Measurements from ENCODE around the gene OPCML.

OPCML gene

DNA sequence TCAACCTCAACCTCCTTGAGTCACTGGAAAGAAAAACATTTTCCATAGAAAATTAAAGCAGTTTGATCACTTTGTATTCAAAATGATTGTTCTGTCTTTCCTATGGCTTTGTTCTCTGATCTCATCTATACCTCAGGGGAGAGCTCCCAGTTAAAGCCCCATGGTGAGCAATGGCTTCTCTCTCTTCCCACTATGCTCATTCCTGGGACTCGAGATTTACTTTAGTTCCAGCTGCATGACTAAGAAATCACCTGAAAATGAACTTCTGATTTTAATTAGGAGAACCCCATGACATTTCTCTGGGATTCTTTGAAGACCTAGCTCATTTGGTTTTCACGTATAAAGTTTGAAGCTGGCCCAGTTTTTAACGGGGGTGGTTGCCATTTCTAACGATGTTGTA, 921.5 kb downstream of the OPCML start:
- no peak overlapping the region for H3K4me3 ChIP-seq (IDR thresholded peaks at IDR 0.05; ENCODE audit: insufficient read depth, low read depth, low read length)
- no peaks in the 10 kb centered on the region for H3K79me2 ChIP-seq (ENCODE audit: insufficient read depth, low read depth)
- no peak overlapping the region for H3K27ac ChIP-seq
- no peaks in the 10 kb centered on the region for H3K36me3 ChIP-seq (ENCODE audit: insufficient read depth)
- no peaks in the 10 kb centered on the region for H3K27me3 ChIP-seq (ENCODE audit: insufficient read depth, low read depth)
- H3K4me1 ChIP-seq (ENCODE audit: low read depth, poor library complexity, severe bottlenecking), result no peaks in the 10 kb centered on the region
- TF ChIP-seq CTCF (conservative IDR thresholded peaks at IDR 0.05; ENCODE audit: low read depth, low read length), result no peak
- no peak overlapping the region for H2AFZ ChIP-seq (ENCODE audit: low read depth)
- no peak overlapping the region for H3K4me2 ChIP-seq
- no peak overlapping the region for H3K9ac ChIP-seq
- H4K20me1 ChIP-seq (ENCODE audit: insufficient read depth), result no peaks in the 10 kb centered on the region

DNA sequence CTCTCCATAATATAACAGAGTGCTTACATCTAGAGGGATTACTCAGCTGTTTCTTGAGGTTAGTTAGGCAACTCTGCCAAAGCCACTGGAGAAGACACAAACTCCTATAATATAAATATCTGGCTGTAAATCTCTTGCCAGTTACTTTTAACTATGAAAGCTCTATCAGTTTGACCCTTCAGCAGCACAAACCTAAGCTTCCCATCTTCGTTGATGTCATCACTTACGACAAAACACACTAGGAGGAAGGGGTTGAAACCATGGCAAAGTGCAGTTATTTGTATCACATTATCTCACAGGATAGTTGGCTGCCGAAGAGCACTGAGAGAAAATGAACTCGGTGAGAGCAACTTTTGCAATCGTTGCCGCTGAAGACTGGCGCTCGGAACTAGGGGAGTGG, 922.1 kb downstream of the OPCML start:
- Histone ChIP-seq H3K27ac (no peak overlapping the region), H4K20me1 (ENCODE audit: insufficient read depth) (no peaks in the 10 kb centered on the region), H3K79me2 (ENCODE audit: insufficient read depth, low read depth) (no peaks in the 10 kb centered on the region), H3K9ac (no peak overlapping the region), H3K4me2 (no peak overlapping the region), H2AFZ (ENCODE audit: low read depth) (no peak overlapping the region), H3K27me3 (ENCODE audit: insufficient read depth, low read depth) (no peaks in the 10 kb centered on the region), H3K4me3 (IDR thresholded peaks at IDR 0.05; ENCODE audit: insufficient read depth, low read depth, low read length) (no peak overlapping the region), H3K36me3 (ENCODE audit: insufficient read depth) (no peaks in the 10 kb centered on the region), H3K4me1 (ENCODE audit: low read depth, poor library complexity, severe bottlenecking) (no peaks in the 10 kb centered on the region)
- TF ChIP-seq CTCF (conservative IDR thresholded peaks at IDR 0.05; ENCODE audit: low read depth, low read length), result no peak

- Histone ChIP-seq H3K4me2 (no peak overlapping the region), H3K9ac (no peak overlapping the region), H3K4me3 (IDR thresholded peaks at IDR 0.05; ENCODE audit: insufficient read depth, low read depth, low read length) (no peak overlapping the region), H3K36me3 (ENCODE audit: insufficient read depth) (no peaks in the 10 kb centered on the region), H3K27ac (no peak overlapping the region), H3K79me2 (ENCODE audit: insufficient read depth, low read depth) (no peaks in the 10 kb centered on the region), H3K4me1 (ENCODE audit: low read depth, poor library complexity, severe bottlenecking) (no peaks in the 10 kb centered on the region), H4K20me1 (ENCODE audit: insufficient read depth) (no peaks in the 10 kb centered on the region), H2AFZ (ENCODE audit: low read depth) (no peak overlapping the region), H3K27me3 (ENCODE audit: insufficient read depth, low read depth) (no peaks in the 10 kb centered on the region)
- TF ChIP-seq CTCF (conservative IDR thresholded peaks at IDR 0.05; ENCODE audit: low read depth, low read length), result no peak
Measured at GRCh38 chr11:132607575-132607974, 924.7 kb downstream of the OPCML start.

GRCh38 chr11:132605825-132606570, 926.3 kb downstream of the OPCML start:
- Histone ChIP-seq H3K4me3 (IDR thresholded peaks at IDR 0.05; ENCODE audit: insufficient read depth, low read depth, low read length) (no peak overlapping the region), H4K20me1 (ENCODE audit: insufficient read depth) (no peaks in the 10 kb centered on the region), H3K27ac (no peak overlapping the region), H2AFZ (ENCODE audit: low read depth) (no peak overlapping the region), H3K4me1 (ENCODE audit: low read depth, poor library complexity, severe bottlenecking) (no peaks in the 10 kb centered on the region), H3K79me2 (ENCODE audit: insufficient read depth, low read depth) (no peaks in the 10 kb centered on the region), H3K9ac (no peak overlapping the region), H3K36me3 (ENCODE audit: insufficient read depth) (no peaks in the 10 kb centered on the region), H3K4me2 (no peak overlapping the region), H3K27me3 (ENCODE audit: insufficient read depth, low read depth) (no peaks in the 10 kb centered on the region)
- no peak for TF ChIP-seq CTCF (conservative IDR thresholded peaks at IDR 0.05; ENCODE audit: low read depth, low read length)

All from KMS-11 (cell line).